ENCODE results near the gene GTPBP2.

GRCh38 chr6:43575772-43576551, 53.1 kb downstream of the GTPBP2 start, which contains the start of the genes POLH and XPO5:
- TF ChIP-seq HIVEP1 (CRISPR knock-in tag; IDR thresholded peaks at IDR 0.05) (0 out of 2 replicates have a peak, but pooled peaks have one; percentile 72), JUND (CRISPR knock-in tag; IDR thresholded peaks at IDR 0.05) (0 out of 2 replicates have a peak, but pooled peaks have one; percentile 9), CTCF (CRISPR knock-in tag; IDR thresholded peaks at IDR 0.05) (peak; percentile 38; the same call in 1 of the 2 replicates), ZNF292 (CRISPR knock-in tag; IDR thresholded peaks at IDR 0.05; ENCODE audit: borderline replicate concordance, low read depth) (peak; percentile 81; the same call in 1 of the 2 replicates), TIGD3 (CRISPR knock-in tag; IDR thresholded peaks at IDR 0.05; ENCODE audit: borderline replicate concordance) (0 out of 2 replicates have a peak, but pooled peaks have one; percentile 34), ATF3 (CRISPR knock-in tag; IDR thresholded peaks at IDR 0.05) (peak; percentile 69), NR0B2 (CRISPR knock-in tag; IDR thresholded peaks at IDR 0.05) (peak; percentile 90), ZBTB10 (CRISPR knock-in tag; IDR thresholded peaks at IDR 0.05; ENCODE audit: borderline replicate concordance) (peak; percentile 55; the same call in 1 of the 2 replicates)
